SK-N-SH (cell line): ENCODE measurements around the gene ITIH6.

Source experiments
- EP300 ChIP-seq, 2 experiments: IDR thresholded peaks; 2 replicates each; pipeline versions ENCODE4 v1.4.0 to v1.6.1; 2012; ENCODE audit warnings: borderline replicate concordance in 1 of 2, low read depth in 1 of 2, low read length in 1 of 2
- GATA2 ChIP-seq: sonication (generic); formaldehyde crosslinking; IDR thresholded peaks from 2 replicates; pipeline ENCODE4 v1.5.0; 2020; ENCODE audit warnings: mild to moderate bottlenecking, missing genetic modification reagents
- RCOR1 ChIP-seq: fragments of 150-350 bp; IDR thresholded peaks from 2 replicates; pipeline ENCODE4 v1.6.1; 2017; ENCODE audit warnings: antibody characterized with exemption, low read length
- TAF1 ChIP-seq: IDR thresholded peaks from 2 replicates; pipeline ENCODE4 v1.6.1; 2012; ENCODE audit warnings: low read depth, mild to moderate bottlenecking, low read length, moderate library complexity, borderline replicate concordance
- TF ChIP-seq, protein P1 (sequence below): fragments of 200-600 bp; sonication (generic); IDR thresholded peaks from 2 replicates; pipeline ENCODE4 v1.6.1; 2017; ENCODE audit warnings: antibody characterized with exemption, mild to moderate bottlenecking, moderate library complexity

DNA sequence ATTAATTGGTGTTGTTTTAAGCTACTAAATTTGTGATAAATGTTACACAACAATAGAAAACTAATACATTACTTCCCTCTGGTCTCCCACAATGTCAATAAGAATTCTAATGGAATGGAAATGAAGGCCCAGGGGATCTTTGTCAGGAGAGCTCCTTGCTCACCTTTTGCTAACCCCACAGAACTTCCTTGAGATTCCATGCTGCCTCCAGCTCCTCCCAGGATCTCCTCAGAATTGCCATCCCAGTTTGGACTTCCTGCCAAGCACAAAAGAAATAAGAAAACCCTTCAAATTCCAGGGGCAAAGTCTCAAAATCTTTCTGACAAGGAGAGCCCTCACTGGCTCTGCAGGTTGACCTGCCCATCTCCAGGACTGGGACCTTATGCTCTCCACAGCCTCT lies 43.2 kb downstream of the ITIH6 start:
- TF ChIP-seq, protein P1, sequence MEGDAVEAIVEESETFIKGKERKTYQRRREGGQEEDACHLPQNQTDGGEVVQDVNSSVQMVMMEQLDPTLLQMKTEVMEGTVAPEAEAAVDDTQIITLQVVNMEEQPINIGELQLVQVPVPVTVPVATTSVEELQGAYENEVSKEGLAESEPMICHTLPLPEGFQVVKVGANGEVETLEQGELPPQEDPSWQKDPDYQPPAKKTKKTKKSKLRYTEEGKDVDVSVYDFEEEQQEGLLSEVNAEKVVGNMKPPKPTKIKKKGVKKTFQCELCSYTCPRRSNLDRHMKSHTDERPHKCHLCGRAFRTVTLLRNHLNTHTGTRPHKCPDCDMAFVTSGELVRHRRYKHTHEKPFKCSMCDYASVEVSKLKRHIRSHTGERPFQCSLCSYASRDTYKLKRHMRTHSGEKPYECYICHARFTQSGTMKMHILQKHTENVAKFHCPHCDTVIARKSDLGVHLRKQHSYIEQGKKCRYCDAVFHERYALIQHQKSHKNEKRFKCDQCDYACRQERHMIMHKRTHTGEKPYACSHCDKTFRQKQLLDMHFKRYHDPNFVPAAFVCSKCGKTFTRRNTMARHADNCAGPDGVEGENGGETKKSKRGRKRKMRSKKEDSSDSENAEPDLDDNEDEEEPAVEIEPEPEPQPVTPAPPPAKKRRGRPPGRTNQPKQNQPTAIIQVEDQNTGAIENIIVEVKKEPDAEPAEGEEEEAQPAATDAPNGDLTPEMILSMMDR = no peak
- TF ChIP-seq TAF1 = no peak
- no peak for TF ChIP-seq RCOR1
- TF ChIP-seq GATA2 (CRISPR knock-in tag) = no peak
- no peak for TF ChIP-seq EP300 (IDR thresholded peaks at IDR 0.05; ENCODE audit: borderline replicate concordance in 1 of 2, low read depth in 1 of 2, low read length in 1 of 2)
